Stimulated activated CD4-positive, alpha-beta T cell treated with anti-CD3 and anti-CD28 coated beads, Interleukin-12 subunit alpha, Interleukin-12 subunit beta, amount 100 ng/mL, for 24 hours (primary cell): ENCODE results near the gene NEK2.
"Not testable (repeated sequence)": the region's sequence is repeated elsewhere in the genome, so short reads cannot be mapped to it uniquely, and the experiment has no call there.

Experiments
- DNase-seq, 2 experiments: peaks; one replicate each; pipeline ENCODE4 v3.0.0-alpha.2; 2020; ENCODE audit warnings: low read depth in 2 of 2

NEK2 gene

DNA sequence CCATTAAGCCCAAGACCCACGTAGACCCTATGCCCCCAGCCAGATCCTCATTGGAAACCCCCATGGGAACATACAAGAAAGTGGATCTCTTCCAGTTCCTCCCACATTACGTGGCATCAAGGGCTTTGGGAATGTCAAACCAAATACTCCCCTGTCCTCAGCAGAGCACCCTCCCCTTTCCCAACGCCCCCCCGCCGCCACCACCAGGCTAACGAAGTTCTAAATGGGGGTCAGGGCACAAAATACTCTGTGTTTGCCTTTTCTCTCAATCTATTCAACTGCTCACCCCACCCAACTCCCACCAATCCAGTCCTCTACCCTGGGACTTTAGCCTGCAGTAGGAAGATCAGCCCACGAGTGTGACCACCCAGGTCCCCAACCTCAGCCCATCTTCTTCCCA, 24.5 kb downstream of the NEK2 start:
- no peak for DNase-seq

DNA sequence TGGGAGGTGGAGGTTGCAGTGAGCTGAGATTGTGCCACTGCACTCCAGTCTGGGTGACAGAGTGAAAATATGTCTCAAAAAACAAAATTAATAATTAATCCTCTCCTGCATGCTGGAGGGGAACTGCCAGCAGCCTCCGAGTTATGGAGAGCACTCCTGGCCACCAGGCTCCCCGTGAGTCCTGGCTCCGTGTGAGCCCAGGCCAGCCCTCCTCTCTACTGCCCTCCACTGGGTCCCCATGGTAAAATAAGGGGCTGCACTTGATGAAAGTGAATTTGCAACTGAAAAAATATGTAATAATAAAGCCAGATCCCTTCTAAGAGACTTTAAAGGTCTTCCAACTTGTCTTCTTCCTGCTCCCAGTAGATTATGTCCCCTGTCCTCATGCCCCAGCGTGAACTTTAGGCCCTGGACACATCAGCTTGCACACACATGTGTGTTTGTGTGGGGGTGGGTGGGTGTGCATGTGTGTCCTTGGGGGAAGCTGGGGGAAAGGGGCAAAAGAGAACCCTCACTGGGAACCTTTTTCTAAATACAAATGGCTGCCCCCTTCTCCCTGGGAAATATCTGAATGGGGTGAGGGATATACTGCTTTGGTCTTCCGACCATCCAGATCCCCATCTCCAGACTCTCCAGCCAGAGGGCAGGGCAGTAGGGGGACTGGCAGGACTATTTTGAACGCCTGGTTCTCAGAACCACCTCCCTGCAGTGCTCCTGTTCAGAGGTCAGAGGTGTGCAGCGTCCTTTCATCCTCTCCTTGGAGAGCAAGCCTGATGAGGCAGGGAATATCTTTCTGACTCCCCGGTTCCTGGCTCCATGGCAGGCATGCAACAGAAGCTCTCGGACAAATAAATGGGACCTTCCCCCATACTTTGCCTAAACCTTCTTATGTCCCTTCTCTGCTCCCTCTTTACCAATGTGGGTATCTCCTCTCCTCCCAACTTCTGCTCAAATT, 26.2 kb downstream of the NEK2 start:
- DNase-seq: peak in 1 of 2 experiments; percentile 21

DNA sequence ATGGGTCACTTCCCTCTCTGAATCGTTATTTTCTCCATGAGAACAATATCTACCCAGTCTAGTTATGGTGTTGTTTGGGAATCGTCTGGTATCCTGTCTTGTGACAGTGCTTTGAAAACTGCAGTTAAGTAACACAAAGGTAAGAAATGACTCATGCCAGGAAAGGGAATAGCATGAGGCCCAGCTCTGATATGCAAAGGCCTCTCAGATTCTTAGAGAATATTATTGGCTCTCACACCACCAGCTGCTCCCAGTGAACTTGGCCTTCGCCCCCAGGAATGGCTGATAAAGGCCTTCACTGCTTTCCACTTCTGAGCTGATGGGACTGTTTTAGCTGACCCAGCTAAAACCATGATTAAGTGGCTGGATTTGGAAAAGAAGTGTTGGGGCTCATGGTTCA, 27.1 kb downstream of the NEK2 start:
- no peak for DNase-seq

DNA sequence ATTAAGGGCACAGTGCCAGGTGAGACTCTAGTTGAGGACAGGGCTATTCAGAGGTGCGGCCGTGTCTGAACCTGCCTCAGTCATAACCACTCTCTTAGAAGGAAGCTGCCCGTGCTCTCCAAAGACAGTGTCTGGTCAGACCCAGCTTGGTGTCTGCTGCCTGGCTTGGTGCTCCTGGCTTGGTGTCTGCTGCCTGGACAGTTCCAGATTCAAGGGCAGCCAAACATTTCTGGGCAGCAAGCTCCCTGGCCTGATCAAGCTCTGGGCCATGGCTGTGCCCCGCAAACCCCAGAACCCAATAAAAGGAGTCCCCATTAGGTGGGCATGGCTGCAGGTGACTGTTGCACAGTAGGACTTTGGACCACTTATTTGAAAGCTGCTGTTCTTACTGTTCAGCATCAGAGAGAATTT, 27.7 kb downstream of the NEK2 start:
- DNase-seq: no peak

DNA sequence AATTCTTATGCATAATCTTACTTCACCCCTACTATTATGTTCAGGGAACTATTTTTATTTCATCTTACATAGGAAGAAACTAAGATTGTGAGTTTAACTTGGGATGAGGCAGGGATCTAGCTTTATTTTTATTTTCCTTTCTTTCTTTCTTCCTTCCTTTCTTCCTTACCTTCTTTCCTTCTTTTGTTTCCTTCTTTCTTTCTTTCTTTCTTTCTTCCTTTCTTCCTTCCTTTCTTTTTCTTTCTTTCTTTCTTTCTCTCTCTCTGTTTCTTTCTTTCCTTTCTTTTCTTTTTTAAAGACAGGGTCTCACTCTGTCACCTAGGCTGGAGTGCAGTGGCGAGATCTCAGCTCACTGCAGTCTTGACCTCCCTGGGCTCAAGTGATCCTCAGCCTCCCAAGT, 28.9 kb downstream of the NEK2 start:
- no peak for DNase-seq

DNA sequence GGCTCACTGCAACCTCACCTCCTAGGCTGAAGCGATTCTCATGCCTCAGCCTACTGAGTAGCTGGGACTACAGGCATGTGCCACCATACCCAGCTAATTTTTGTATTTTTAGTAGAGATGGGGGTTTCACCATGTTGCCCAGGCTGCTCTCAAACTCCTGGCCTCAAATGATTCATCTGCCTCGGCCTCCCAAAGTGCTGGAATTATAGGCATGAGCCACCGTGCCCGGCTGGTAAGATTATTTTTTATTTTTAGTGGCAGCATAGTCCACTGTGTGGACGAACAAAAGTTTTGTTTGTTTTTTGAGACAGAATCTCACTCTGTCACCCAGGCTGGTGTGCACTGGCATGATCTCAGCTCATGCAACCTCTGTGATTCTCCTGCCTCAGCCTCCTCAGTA, 29.8 kb downstream of the NEK2 start:
- not testable (repeated sequence) for DNase-seq

DNA sequence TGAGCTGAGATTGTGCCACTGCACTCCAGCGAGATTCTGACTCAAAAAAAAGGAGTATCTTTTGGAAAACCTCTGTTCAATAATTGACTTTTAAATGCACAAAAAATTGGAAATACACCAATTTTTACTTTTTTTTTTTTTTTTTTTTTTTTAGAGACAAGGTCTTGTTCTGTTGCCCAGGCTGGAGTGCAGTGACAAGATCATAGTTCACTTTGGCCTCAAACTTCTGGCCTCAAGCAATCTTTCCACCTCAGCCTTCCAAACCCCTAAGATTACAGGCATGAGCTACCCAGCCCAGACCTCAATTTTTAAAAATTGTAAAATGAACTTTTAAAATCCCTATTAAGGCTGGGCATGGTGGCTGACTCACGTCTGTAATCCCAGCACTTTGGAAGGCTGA, 30.8 kb downstream of the NEK2 start:
- no peak for DNase-seq

DNA sequence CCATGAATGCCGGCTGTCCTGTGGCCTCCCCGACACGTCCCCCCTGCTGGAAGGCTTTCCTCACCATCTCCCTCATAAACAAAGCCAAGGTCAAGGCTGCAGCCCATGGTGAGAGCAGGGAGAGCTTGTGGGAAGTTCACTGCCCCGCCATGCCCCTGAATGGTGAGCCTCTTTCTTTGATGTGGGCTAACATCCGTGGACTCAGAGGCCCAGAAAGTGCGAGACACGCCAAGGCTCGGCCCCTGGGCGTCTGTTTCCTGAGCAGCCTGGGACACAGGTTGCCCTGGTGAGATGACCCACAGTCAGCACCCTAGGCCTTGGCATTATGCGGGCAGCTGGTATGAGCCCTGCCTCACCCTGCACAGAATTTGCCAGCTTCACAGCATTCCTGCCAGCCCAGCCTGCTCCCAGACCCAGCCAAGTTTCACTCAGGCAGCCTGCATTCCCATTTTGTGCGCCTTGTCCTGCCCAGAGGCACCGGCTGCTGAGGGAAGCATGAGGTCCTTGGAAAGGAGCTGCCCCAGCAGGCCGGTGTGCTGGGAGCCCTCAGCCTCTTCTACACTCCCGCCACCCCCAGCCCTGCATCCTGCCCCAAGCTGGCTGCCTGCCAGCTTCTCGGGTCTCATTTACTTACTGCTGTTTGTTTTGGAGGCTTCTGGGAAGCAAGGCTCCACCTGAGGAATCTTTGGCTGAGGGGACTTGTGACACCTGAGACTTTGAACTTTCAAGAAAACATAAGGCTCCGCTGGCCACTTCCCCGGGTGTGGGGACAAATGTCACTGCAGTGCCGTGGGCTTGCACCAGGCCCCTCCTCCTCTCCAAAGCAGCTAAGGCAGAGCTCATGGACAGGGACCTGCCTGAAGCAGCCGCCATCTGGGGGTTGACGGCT, 31.9 kb downstream of the NEK2 start:
- DNase-seq: no peak

DNA sequence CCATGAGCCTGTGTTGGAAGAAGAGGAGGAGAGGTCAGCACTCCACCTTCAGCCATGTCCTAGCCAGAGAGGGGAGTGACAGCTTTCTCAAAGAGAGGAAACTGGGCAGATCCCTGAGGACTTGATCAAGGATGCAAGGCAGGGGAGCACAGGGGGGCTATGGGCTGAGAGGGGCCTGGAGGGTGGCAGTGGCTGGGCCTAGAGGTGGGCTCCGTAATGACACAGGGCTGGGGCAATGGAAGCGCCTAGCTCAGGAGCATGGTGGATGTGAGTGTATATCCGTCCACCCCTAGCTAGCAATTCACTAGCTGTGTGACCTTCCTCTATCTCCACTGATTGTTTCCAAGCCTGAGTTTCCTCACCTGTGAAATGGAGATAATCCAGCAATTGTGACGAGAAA, 32.6 kb downstream of the NEK2 start:
- no peak for DNase-seq

DNA sequence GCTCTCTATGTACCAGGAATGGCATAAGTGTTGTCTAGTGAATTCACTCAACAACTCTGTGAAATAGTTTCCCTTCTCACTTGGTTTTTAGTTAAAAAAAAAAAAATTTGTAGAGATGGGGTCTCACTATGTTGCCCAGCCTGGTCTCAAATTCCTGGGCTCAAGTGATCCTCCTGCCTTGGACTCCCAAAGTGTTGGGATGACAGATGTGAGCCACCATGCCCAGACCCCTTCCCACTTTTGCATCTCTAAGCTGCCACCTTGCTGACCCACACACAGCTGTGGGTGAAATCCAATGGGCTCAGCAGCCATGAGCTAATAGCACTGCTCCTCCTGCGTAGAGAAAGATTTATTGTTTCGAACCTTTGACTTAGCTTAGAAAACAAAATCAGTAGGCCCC, 33.5 kb downstream of the NEK2 start:
- DNase-seq: no peak

DNA sequence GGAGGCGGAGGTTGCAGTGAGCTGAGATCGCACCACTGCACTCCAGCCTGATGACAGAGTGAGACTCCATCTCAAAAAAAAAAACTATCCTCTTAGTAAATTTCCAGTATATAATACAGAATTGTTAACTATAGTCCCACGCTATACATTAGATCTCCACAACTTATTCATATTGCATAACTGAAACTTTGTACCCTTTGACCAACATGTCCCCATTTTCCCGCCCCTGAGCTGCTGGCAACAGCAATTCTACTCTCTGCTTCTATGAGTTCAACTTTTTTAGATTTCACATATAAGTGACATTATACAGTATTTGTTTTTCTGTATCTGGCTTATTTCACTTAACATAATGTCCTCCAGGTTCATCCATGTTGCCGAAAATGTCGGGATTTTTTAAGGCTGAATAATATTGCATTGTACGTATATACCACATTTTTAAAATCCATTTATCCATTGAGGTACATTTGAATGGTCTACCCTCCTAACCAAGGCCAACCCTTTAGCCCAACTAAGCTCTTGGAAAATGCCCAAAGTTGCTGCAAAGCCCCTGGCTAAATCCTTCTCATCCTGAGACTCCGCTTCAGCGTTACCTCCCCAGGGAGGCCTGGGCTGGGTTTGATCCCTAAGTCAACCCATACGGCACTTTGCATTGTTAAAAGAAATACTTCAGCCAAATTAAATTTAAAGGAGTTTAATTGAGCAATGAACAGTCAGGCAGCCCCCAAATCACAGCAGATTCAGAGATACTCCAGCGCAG, 34.2 kb downstream of the NEK2 start:
- DNase-seq: no peak

DNA sequence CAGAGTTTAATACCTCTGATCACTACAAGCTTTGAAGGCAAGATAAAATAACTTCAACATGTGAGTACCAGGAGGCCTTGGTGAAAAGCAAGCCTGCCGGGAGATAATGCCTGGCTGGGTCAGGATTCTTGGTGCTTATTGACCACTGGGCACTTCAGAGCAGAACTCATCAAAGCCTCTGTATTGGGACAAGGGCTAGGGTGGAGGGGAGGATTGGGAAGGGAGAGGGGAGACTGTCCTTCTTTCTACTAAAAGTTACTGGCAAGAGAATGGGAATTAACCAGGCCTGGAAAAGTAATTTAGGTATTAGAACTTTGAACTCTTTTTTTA, 35.2 kb downstream of the NEK2 start:
- no peak for DNase-seq

DNA sequence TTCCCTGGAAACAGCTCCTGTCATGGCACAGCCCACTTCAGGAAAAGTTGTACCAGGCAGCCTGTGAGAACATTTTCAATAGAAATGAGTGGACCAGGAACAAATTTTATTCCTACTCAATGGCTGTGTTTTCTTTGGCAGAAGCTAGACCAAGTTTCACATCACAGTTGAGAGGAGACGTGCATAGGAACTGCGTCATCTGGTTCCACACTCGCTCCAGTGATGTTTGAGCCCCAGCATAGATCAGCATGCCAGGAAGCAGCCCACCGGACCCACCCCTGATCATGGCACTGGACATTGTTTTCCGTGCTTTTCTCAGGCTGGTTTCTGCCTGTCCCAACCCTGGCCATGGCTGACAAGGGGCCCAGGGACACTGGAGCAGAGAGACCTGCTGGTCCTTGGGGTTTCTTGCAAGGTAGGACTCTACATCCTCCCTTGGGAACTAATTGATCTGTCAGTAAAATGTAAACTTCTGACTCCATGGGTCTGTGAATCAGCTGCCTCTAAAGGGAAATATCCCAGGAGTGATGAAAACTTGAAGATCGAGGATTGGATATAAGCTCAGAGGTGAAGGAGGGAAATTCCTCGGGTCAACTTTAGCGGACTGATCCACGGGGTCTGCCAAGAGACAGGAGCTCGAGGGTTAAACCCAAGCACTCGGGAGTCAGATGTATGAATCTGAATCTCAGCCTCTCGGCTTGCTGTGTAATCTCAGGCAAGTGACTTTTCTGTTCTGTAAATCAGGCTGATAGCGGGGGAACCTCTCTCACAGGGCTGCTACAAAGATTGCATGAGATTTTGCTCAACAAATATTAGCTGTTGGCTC, 35.7 kb downstream of the NEK2 start:
- DNase-seq: no peak

DNA sequence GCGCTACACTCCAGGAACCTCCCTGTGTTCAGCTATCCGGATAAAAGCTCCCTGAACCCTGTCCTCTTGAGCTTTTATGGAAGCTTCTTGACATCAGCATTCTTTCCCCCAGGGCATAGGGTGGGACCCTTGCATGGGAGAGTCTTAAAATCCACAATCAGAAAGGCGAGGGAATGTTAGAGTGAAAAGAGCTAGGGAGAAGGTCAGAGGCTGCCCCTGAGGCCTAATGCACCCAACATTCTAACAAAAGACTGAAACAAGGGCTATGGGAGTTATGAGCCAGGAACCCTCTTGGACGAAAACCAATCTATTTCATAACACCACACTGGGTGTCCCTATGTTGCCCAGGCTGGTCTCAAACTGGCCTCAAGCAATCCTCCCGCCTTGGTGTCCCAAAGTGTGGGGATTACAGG, 36.7 kb downstream of the NEK2 start:
- DNase-seq: no peak

DNA sequence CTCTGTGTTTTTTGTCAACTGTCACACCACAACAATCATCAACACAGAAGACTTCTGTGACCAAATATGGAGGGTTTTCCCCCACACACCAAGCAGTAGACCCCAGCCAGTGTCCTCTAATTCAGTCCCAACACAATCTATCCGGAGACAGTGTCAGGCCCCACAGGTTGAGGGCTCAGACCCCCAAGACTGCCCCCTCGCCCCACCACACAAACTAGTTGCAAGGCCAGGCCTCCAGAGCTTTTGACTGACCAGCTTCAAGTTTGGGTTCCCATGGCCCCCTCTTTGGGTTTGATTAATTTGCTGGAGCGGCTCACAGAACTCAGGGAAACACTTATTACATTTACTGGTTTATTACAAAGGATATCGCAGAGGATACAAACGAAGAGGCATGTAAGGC, 37.2 kb downstream of the NEK2 start:
- DNase-seq: no peak

DNA sequence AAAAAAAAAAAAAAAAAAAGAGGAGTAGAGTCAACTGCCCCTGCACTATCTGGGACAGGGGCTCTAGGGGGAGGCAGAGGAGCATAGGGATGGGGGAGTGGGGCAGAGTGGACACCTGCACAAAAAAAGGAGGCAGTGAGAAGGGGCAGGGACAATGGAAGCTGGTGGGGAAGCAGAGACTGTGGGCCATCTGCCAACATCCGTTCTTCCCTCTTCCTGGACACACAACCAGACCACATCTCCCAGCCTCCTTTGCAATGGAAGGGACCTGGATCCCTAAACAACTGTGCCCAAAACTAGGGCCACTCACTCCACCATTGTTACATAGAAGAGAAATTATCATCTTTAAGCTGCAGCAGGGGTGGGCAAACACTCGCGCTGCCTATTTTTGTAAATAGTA, 38.4 kb downstream of the NEK2 start:
- no peak for DNase-seq

DNA sequence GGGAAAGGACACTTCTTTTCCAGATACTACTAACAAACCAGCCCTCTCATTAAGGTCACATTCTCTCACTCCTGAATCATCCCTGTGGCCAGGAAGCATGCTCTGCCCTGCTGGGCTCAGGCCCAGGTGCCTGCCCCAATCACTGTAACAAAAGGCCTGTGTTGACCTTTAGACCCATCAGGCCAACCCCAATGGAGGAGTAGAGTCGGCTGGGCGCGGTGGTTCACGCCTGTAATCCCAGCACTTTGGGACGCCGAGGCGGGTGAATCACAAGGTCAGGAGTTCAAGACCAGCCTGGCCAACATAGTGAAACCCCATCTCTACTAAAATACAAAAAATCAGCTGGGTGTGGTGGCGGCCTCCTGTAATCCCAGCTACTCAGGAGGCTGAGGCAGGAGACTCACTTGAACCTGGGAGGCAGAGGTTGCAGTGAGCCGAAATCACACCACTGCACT, 38.8 kb downstream of the NEK2 start:
- DNase-seq: not testable (repeated sequence)

DNA sequence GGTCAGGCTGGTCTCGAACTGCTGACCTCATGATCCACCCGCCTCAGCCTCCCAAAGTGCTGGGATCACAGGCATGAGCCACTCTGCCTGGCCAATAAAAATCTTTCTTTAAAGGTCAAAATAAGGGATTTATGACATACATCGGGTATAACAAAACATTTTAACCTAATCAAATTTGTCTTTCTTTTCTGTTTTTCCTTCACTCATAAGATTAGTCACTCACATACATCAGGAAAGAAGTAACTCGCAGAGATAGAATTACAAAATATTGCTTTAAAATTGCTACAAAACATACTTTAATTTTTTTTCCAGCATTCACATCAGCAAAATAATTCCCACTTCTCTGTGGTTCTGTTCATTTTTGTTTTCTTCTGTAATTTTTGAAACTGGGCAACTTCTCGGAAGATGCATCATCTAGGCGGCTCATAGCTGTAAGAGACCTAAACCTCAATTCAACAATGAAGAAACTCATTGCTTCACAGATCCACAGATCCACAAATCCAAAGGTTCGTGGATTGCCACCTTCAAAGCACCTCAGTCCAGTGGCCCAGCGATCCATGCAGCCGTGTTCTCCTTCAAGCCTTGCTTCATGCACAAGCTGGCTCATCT, 39.7 kb downstream of the NEK2 start:
- no peak for DNase-seq

DNA sequence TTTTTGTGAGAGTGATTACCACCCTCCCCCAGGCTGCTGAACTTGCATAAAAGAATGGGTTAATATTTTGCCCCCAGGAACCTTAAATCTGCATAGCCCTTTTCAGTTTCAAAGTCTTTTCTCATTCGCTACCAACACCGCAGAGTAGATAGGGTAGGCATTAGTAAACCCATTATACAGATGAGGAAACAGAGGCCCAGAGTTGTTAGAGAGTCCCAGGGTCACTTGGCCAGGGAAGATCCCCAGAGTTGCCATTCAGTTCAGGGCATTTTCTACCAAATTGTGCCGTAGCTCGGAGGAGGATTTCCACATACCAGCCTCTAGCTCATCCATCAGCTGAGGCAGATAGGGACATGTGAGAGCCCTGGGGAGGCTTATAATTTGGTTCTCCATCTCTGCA, 40.5 kb downstream of the NEK2 start:
- no peak for DNase-seq

DNA sequence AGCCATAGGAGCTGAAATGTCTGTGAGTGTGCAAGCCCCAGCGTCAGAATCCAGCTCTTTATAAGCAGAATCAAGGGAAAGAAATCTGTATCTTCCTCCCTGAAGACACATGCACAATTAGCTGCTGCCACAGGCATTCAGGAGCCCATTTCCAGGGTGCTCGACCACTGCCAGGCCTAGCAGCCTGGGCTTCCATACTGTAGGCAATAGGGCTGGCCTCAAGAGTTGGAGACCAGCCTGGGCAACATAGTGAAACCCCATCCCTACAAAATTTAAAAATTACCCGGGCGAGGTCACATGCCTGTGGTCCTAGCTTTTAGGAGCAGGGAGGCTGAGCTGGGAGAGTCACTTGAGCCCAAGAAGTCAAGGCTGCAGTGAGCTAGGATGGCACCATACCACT, 41.0 kb downstream of the NEK2 start:
- DNase-seq: no peak

DNA sequence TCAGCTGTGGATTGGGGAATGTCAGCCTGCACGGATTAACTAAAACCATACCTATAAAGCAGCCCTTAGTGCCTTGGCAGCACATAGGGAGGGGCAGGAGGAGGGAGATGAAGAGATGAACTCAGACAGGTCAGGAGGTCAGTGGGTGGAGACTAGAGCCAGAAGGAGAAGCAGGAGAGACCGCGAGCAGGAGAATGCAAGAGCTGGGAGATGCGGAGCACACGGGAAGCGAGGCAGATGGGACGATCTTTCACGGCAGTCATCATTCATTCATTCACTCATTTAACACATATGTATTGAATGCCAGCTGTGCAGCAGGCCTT, 41.9 kb downstream of the NEK2 start:
- DNase-seq: no peak
